ENCODE results near the gene C1S.

- TF ChIP-seq, protein P1, sequence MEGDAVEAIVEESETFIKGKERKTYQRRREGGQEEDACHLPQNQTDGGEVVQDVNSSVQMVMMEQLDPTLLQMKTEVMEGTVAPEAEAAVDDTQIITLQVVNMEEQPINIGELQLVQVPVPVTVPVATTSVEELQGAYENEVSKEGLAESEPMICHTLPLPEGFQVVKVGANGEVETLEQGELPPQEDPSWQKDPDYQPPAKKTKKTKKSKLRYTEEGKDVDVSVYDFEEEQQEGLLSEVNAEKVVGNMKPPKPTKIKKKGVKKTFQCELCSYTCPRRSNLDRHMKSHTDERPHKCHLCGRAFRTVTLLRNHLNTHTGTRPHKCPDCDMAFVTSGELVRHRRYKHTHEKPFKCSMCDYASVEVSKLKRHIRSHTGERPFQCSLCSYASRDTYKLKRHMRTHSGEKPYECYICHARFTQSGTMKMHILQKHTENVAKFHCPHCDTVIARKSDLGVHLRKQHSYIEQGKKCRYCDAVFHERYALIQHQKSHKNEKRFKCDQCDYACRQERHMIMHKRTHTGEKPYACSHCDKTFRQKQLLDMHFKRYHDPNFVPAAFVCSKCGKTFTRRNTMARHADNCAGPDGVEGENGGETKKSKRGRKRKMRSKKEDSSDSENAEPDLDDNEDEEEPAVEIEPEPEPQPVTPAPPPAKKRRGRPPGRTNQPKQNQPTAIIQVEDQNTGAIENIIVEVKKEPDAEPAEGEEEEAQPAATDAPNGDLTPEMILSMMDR (IDR thresholded peaks at IDR 0.05), result no peak
- TF ChIP-seq POLR2A (IDR thresholded peaks at IDR 0.05) (no peak), EP300 (IDR thresholded peaks at IDR 0.05) (no peak), POLR2AphosphoS5 (IDR thresholded peaks at IDR 0.05) (no peak)
Observed at GRCh38 chr12:7083125-7083524, 22.6 kb downstream of the C1S start.
